ENCODE results near the gene CACNA1S. TPM values are rescaled to one million over a fixed set of nuclear protein-coding genes. Genes with fewer than 3 reads are reported as not detected.
A peak's percentile ranks its signal among the peaks of the same experiment; 100 is the strongest.

Gene CACNA1S
- total and polyA plus RNA-seq, 10 donors = 0.04 to 0.17 (median 0.09) TPM; not detected in 7

- Histone ChIP-seq H3K36me3 (peaks cover 0 to 15% (median 4%) of the 10 kb centered on the region in 6 donors), H3K9me3 (no peaks in the 10 kb centered on the region), H3K27me3 (replicated peaks in 1 of 7) (no peaks in the 10 kb centered on the region), H3K4me3 (peak overlapping the region in 1 of 8 donors; percentile 97), H3K27ac (no peak overlapping the region), H3K4me1 (peaks cover 9 to 33% (median 15%) of the 10 kb centered on the region in 6 donors)
- intact Hi-C loops (cut with DNase I; ENCODE audit: low total_unique reads) = no loop called here
- 66 to 93% (median 81%) methylated on average over 2 of the region's 2 CpGs for WGBS, 5 donors
- TF ChIP-seq CTCF (IDR thresholded peaks at IDR 0.05 in 8 of 11, conservative IDR thresholded peaks at IDR 0.05 in 3 of 11) (no peak), POLR2A (IDR thresholded peaks at IDR 0.05) (no peak), POLR2AphosphoS5 (IDR thresholded peaks at IDR 0.05) (no peak)
- peak; percentile 40 for DNase-seq
Observed at GRCh38 chr1:201155354-201155753, 43.1 kb upstream of the CACNA1S start.

GRCh38 chr1:201154389-201155165 lies 42.4 kb upstream of the CACNA1S start, which contains the start of gene TMEM9:
TSS of gene TMEM9 (minus strand) at chr1:201154474. CDS start at chr1:201153923, 551 bp downstream.
- Histone ChIP-seq H3K27ac (peak within 1 kb of the TSS; percentile 51 to 87 (median 68)), H3K9me3 (no peaks in the 10 kb centered on the region), H3K4me1 (peaks cover 9 to 33% (median 15%) of the 10 kb centered on the region in 6 donors), H3K4me3 (peak within 1 kb of the TSS; percentile 68 to 97 (median 88)), H3K27me3 (replicated peaks in 1 of 7) (no peaks in the 10 kb centered on the region), H3K36me3 (peaks cover 0 to 23% (median 6%) of the 10 kb centered on the region in 6 donors)
- intact Hi-C loops (cut with DNase I; ENCODE audit: low total_unique reads) = no loop called here
- 10 to 15% (median 14%) methylated on average over 21 to 31 of the region's 31 CpGs for WGBS, 5 donors
- no peak for TF ChIP-seq CTCF (IDR thresholded peaks at IDR 0.05 in 8 of 11, conservative IDR thresholded peaks at IDR 0.05 in 3 of 11)
- TF ChIP-seq POLR2AphosphoS5 (IDR thresholded peaks at IDR 0.05) = peak; percentile 61 to 79 (median 75)
- DNase-seq = peak; percentile 98

- WGBS, 5 donors = 3 to 8% (median 4%) methylated on average over 14 to 37 of the region's 37 CpGs
- intact Hi-C loops (cut with DNase I; ENCODE audit: low total_unique reads) = no loop called here
- H3K4me1 ChIP-seq = peaks cover 9 to 37% (median 15%) of the 10 kb centered on the region in 6 donors
- peak overlapping the region; percentile 68 to 97 (median 88) for H3K4me3 ChIP-seq
- no peaks in the 10 kb centered on the region for H3K27me3 ChIP-seq (replicated peaks in 1 of 7)
- H3K27ac ChIP-seq = peak overlapping the region; percentile 51 to 87 (median 68)
- TF ChIP-seq POLR2AphosphoS5 (IDR thresholded peaks at IDR 0.05) = no peak
- no peak for TF ChIP-seq CTCF (IDR thresholded peaks at IDR 0.05 in 8 of 11, conservative IDR thresholded peaks at IDR 0.05 in 3 of 11)
- TF ChIP-seq POLR2A (IDR thresholded peaks at IDR 0.05) = no peak
- DNase-seq = no peak
- H3K36me3 ChIP-seq = peaks cover 0 to 31% (median 6%) of the 10 kb centered on the region in 6 donors
- H3K9me3 ChIP-seq = no peaks in the 10 kb centered on the region
Observed at GRCh38 chr1:201153474-201154388, 41.5 kb upstream of the CACNA1S start.
